NOMO-1 treated with dmso at 0.1 percent for 144 hours (cell line): Measurements from ENCODE around the gene NXF2.
"Not testable (repeated sequence)": the region's sequence is repeated elsewhere in the genome, so short reads cannot be mapped to it uniquely, and the experiment has no call there.

Experiments
- DNase-seq: peaks from one replicate; lab custom pipeline; 2025; ENCODE audit not compliant: unreplicated experiment; lab: John Stamatoyannopoulos, UW

Gene NXF2

GRCh38 chrX:102246893-102247292 lies at the start of gene NXF2:
Gene NXF2, plus strand, starts transcription at chrX:102247167. Its CDS starts 59,912 bp downstream, at chrX:102307079.
- DNase-seq: not testable (repeated sequence)

- DNase-seq: not testable (repeated sequence)
Observed at GRCh38 chrX:102207940-102208339, 39.0 kb upstream of the NXF2 start.

- not testable (repeated sequence) for DNase-seq
Observed at GRCh38 chrX:102214986-102215385, 32.0 kb upstream of the NXF2 start, which contains the start of gene TCP11X1. Gene TCP11X1, plus strand, starts transcription at chrX:102215301.

GRCh38 chrX:102216497-102216896 lies 30.5 kb upstream of the NXF2 start:
- not testable (repeated sequence) for DNase-seq

GRCh38 chrX:102235678-102236077 lies 11.3 kb upstream of the NXF2 start:
- not testable (repeated sequence) for DNase-seq

- DNase-seq: not testable (repeated sequence)
Observed at GRCh38 chrX:102240265-102240664, 6.7 kb upstream of the NXF2 start.

- DNase-seq: not testable (repeated sequence)
Observed at GRCh38 chrX:102272231-102272630, 25.3 kb downstream of the NXF2 start.

GRCh38 chrX:102338162-102338561 lies 91.2 kb downstream of the NXF2 start:
- no peak for DNase-seq

- DNase-seq: no peak
Observed at GRCh38 chrX:102339312-102340298, 92.6 kb downstream of the NXF2 start.

- no peak for DNase-seq
Observed at GRCh38 chrX:102341867-102342266, 94.9 kb downstream of the NXF2 start.

- DNase-seq: no peak
Observed at GRCh38 chrX:102345916-102346315, 98.9 kb downstream of the NXF2 start.
